ENCODE measurements around the gene DAB1. TPM values are rescaled to one million over a fixed set of nuclear protein-coding genes. Genes with fewer than 3 reads are reported as not detected.

Gene DAB1
- total RNA-seq, 4 donors from 2014 or later = 0.48 to 1.2 TPM; not detected in 2

DNA sequence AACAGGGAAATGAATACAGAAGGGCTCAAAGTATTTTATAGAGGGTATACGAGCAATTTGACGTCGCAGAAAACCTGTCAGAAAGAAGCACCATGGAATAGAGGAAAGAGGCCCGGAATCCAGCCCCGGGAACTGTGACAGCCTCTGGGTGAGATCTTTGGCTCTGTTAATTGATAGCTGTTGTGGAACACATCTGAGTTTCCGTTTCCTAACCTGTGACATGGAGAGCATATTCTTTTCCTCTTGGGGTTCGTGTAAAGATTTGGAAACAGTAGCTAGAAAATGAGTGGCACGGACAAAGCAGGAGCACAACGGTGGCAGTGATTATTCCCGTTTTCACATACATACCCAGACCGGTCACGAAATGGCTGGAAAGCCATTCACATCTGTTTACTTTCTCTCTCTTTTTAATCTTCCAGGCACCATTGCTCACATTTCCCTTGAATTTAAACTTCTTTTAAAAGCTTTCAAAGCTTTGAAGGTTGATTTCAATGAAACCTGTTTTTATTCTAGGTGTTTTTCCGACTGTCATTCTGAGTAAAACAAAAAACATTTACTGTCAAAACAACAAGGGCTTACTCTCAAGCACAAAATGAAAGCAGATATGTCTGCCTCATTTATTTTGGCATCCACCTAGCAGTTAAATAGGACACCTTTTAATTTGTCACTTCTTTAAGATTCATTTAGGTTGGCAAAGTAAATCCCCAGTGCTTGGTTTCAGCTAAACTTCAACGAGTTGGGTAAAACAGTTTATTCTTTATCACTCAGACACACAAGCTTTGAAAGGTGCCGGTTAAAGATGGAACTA lies 431.3 kb downstream of the DAB1 start:
- Histone ChIP-seq H3K4me1 (no peaks in the 10 kb centered on the region), H3K4me3 (no peak overlapping the region), H3K36me3 (no peaks in the 10 kb centered on the region), H3K27ac (no peak overlapping the region), H3K27me3 (no peaks in the 10 kb centered on the region), H3K9me3 (no peaks in the 10 kb centered on the region)
- in situ Hi-C loops (cut with MboI; ENCODE audit: low pct_ligation_motif_present in 1 of 4, low pct_unique_long_range_greater_than_20kb in 1 of 4, low sequenced_read_pairs in 3 of 4) = no loop called here
- no peak for DNase-seq
- intact Hi-C loops (cut with DNase I; ENCODE audit: low total_unique reads) = no loop called here
- TF ChIP-seq POLR2AphosphoS5 (IDR thresholded peaks at IDR 0.05) = no peak
- no peak for TF ChIP-seq POLR2A (IDR thresholded peaks at IDR 0.05)
- no peak for TF ChIP-seq EP300 (IDR thresholded peaks at IDR 0.05; ENCODE audit: low read depth)
- TF ChIP-seq, protein P1, sequence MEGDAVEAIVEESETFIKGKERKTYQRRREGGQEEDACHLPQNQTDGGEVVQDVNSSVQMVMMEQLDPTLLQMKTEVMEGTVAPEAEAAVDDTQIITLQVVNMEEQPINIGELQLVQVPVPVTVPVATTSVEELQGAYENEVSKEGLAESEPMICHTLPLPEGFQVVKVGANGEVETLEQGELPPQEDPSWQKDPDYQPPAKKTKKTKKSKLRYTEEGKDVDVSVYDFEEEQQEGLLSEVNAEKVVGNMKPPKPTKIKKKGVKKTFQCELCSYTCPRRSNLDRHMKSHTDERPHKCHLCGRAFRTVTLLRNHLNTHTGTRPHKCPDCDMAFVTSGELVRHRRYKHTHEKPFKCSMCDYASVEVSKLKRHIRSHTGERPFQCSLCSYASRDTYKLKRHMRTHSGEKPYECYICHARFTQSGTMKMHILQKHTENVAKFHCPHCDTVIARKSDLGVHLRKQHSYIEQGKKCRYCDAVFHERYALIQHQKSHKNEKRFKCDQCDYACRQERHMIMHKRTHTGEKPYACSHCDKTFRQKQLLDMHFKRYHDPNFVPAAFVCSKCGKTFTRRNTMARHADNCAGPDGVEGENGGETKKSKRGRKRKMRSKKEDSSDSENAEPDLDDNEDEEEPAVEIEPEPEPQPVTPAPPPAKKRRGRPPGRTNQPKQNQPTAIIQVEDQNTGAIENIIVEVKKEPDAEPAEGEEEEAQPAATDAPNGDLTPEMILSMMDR (IDR thresholded peaks at IDR 0.05) = no peak
- WGBS, 2 donors (ENCODE audit: low coverage in 1 of 2) = 74 to 79% methylated on average over 15 of the region's 15 CpGs

DNA sequence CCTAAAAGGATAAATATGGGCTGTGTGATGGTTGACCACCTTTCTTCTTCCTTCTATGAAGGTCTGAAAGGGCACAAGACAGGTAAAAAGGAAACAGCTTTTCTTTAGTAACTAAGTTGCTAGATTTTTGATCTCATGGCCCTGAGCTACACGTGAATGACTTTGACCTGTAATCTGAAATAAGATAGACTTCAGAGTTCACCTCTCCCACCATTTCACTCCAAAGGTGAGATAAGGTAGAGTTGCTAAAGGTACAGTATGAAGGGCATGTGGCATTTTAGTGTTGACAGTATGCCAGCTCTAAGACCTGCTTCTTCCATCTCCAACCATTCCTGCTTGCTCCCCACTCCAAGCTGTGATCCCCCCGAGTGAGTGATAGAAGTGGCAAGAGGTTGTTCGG lies 432.3 kb downstream of the DAB1 start:
- Histone ChIP-seq H3K36me3 (no peaks in the 10 kb centered on the region), H3K27me3 (no peaks in the 10 kb centered on the region), H3K4me1 (no peaks in the 10 kb centered on the region), H3K27ac (no peak overlapping the region), H3K9me3 (no peaks in the 10 kb centered on the region), H3K4me3 (no peak overlapping the region)
- intact Hi-C loops (cut with DNase I; ENCODE audit: low total_unique reads) (no loop called here), in situ Hi-C loops (cut with MboI; ENCODE audit: low pct_ligation_motif_present in 1 of 4, low pct_unique_long_range_greater_than_20kb in 1 of 4, low sequenced_read_pairs in 3 of 4) (no loop called here)
- 71 to 79% methylated on average over 2 to 3 of the region's 3 CpGs for WGBS, 2 donors (ENCODE audit: low coverage in 1 of 2)
- TF ChIP-seq POLR2A (IDR thresholded peaks at IDR 0.05) (no peak), POLR2AphosphoS5 (IDR thresholded peaks at IDR 0.05) (no peak), EP300 (IDR thresholded peaks at IDR 0.05; ENCODE audit: low read depth) (no peak)
- TF ChIP-seq, protein P1 (IDR thresholded peaks at IDR 0.05) = no peak
- DNase-seq = no peak

DNA sequence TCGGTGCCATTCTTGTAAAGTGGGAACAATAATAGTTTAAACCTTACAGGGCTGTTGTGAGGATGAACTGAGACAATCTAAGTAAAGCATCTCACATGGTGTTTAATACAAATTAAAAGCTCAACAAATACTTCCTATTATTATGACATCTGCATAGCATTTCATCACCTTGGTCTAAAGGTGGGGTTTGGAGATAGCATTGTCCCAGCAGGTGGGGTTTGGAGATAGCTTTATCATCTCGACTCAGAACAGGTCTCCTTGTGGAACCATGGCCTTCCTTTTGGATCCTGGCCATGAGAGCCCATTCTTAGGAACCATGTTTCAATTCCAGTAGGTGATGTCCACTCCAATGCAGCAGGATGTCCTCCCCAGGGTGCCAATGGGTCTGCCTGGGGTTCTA lies 437.5 kb downstream of the DAB1 start:
- 54 to 67% methylated on average over 2 of the region's 2 CpGs for WGBS, 2 donors (ENCODE audit: low coverage in 1 of 2)
- Histone ChIP-seq H3K27ac (no peak overlapping the region), H3K27me3 (no peaks in the 10 kb centered on the region), H3K9me3 (no peaks in the 10 kb centered on the region), H3K36me3 (no peaks in the 10 kb centered on the region), H3K4me1 (no peaks in the 10 kb centered on the region), H3K4me3 (no peak overlapping the region)
- no peak for DNase-seq
- intact Hi-C loops (cut with DNase I; ENCODE audit: low total_unique reads) = no loop called here
- TF ChIP-seq EP300 (IDR thresholded peaks at IDR 0.05; ENCODE audit: low read depth) = no peak
- no peak for TF ChIP-seq POLR2A (IDR thresholded peaks at IDR 0.05)
- no peak for TF ChIP-seq POLR2AphosphoS5 (IDR thresholded peaks at IDR 0.05)
- TF ChIP-seq, protein P1 (IDR thresholded peaks at IDR 0.05) = no peak
- in situ Hi-C loops (cut with MboI; ENCODE audit: low pct_ligation_motif_present in 1 of 4, low pct_unique_long_range_greater_than_20kb in 1 of 4, low sequenced_read_pairs in 3 of 4) = no loop called here

DNA sequence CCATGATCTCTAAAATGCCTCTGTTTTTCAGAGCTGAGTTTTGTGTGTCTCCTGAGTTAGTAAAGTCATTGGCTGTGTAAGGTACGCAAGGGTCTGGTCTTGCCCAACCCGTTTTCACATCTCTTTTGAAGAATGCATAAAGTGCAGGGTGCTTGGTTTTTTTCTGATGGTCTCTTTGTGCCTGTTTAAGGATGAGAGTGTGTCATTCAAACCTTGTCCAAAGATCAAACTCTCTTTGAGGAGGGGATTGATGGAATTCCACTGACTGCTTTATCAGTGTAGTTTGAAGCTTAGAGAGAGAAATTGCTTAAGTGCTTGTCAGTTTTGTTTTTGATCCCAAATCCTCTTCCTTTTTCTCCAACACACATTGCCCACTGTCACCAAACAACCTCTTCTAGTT lies 438.0 kb downstream of the DAB1 start:
- H3K4me1 ChIP-seq = no peaks in the 10 kb centered on the region
- intact Hi-C loops (cut with DNase I; ENCODE audit: low total_unique reads) (no loop called here), in situ Hi-C loops (cut with MboI; ENCODE audit: low pct_ligation_motif_present in 1 of 4, low pct_unique_long_range_greater_than_20kb in 1 of 4, low sequenced_read_pairs in 3 of 4) (no loop called here)
- DNase-seq = no peak
- no peak overlapping the region for H3K27ac ChIP-seq
- H3K36me3 ChIP-seq = no peaks in the 10 kb centered on the region
- no peaks in the 10 kb centered on the region for H3K9me3 ChIP-seq
- 72 to 81% methylated on average over 2 of the region's 2 CpGs for WGBS, 2 donors (ENCODE audit: low coverage in 1 of 2)
- H3K27me3 ChIP-seq = no peaks in the 10 kb centered on the region
- H3K4me3 ChIP-seq = no peak overlapping the region
- no peak for TF ChIP-seq EP300 (IDR thresholded peaks at IDR 0.05; ENCODE audit: low read depth)
- TF ChIP-seq, protein P1 (IDR thresholded peaks at IDR 0.05) = no peak
- TF ChIP-seq POLR2A (IDR thresholded peaks at IDR 0.05) = no peak
- TF ChIP-seq POLR2AphosphoS5 (IDR thresholded peaks at IDR 0.05) = no peak

Data from transverse colon (tissue), 4 donors.